GM19240 (cell line): ENCODE data around the gene TMEM200B.
"Not testable (repeated sequence)": the region's sequence is repeated elsewhere in the genome, so short reads cannot be mapped to it uniquely, and the experiment has no call there.

Experiments
- DNase-seq: peaks from one replicate; pipeline ENCODE4 v3.0.0; 2011; ENCODE audit warnings: low spot score; ENCODE audit not compliant: insufficient read length

Gene TMEM200B

DNA sequence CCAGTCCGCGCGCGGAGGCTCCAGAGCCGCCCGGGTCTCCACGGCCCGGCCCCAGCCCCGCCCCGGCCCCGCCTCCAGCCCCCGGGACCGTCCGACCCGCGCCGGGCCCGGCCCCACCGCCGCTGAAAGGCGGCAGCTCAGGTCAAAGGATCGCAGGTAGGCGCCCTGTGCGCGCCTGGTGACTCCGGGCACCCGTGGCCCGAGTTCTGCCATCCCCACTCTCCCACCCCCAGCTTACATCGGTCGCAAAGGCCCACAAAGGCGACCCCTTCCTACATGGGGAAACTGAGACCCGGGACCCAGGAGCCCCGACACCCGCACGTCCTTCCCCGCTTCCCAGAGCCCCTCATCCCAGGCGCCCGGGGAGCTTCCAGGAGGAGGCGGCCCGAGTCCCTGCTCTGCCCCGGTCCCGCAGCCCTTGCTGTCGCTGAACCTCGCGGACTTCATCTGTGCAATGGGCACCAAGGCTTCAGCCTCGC lies at the start of gene TMEM200B:
Gene TMEM200B, minus strand, starts transcription at position 17 of the 479 bp plus-strand sequence. CDS start 2,075 bp downstream, outside the sequence.
- DNase-seq: no peak

DNA sequence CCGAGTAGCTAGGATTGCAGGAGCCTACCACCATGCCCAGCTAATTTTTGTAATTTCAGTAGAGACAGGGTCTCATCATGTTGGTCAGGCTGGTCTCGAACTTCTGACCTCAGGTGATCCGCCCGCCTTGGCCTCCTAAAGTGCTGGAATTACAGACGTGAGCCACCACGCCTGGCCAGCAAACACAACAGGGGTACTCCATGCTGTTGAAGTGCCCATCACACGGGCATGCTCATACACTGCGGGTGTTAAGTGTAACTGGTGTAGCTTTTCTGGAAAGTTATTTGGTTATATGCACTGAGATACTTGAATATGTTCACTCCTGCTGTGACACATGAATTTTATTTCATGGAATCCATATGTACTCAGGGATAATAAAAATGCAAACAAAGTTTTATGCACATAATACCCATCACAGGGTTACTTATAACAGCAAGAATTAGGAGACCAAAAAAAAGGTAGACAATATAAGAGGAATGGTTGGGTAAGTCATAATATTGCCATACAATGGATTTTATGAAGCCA lies 48.8 kb upstream of the TMEM200B start:
- DNase-seq: no peak

DNA sequence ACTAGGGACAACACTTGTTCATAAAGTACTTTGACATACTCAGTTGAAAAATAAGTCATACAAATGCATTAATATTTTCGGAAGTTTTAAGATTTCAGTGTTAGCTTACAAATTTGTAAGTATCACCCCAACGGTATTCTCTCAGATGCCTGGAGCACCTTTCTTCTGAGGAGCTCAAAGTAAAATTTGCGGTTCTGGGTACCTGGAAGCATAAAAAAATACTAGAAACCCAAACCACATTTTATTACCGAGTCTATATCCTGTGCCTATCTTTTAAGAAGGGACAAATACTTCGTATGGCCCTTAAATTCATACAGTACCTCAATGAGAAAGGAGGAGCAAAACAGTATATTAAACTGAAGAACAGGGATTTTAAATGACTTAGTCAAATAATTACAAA lies 47.8 kb upstream of the TMEM200B start:
- DNase-seq: no peak

DNA sequence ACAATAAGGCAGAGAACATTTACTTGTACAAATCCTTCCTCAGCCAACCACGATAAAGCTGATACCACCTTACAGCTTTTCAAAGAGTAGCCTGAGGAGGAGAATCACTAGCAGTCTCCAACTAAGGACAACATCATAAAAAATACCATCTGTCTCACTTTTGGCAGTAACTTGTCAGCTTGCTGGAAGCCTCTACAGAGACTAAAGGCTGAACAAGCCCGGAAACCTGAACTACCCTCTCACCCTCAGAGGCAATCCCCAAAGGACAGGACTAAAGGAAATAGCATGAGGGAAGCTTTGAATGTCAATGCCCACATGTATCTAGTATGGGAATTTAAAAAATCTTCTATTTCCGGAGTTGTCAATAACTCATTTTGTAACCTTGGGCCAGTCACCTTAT lies 47.4 kb upstream of the TMEM200B start:
- no peak for DNase-seq

DNA sequence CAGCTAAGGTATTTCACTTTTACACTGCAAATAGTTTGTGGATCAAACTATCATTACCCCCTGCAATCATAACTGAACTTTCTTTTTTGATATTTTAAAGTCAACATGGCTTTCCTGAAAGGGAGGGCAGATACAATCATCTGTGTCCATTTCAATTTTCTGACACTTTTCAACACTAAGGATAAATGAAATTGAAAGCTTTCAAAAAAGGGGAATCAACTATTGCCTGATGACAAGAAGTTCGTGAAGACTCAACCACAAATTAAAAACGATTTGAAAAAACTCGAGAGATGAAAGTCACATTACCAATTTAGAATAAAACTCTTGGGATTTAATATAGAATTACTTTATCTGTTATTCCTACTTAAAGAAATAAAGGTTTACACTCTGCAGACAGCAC lies 46.3 kb upstream of the TMEM200B start:
- no peak for DNase-seq

DNA sequence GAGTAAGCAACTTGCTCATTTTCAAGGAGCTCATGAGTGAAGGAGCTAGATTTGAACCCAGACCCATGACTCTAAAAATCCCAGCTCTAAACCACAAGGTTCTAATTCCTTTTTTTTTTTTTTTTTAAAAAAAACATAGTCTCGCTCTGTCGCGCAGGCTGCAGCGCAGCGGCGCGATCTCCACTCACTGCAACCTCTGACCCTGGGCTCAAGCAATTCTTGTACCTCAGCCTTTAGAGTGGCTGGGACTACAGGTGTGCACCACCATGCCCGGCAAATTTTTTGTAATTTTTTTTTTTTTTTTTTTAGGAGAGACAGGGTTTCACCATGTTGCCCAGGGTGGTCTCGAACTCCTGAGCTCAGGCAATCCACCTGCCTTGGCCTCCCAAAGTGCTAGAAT lies 44.2 kb upstream of the TMEM200B start:
- no peak for DNase-seq

DNA sequence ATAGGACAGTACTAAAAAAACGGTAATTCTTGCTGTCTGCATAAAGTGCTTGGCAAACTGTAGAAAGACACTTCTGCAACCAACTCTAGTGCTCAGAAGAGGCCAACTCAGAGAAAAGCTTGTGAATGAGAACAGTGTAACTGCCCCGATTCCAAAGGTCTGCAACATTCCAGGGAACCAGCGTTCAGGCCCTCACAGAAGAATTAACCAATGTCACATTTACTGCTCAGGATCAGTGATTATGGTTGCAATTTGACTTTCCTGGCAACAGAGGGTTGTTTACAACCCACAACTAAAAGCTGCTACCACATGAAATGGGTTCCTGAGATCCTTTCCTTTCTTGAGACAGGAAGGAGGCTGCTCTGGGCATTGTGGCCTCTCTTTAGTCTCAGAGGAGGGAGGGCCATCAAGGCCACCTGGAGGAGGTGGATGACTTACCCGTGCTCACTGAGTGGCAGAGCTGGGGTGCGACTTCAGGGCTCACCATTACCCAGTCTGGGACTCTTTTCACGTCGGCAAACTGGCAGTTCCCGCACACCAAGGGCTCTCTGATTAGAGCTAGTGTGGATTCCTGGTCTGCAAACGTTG lies 42.7 kb upstream of the TMEM200B start:
- DNase-seq: no peak

DNA sequence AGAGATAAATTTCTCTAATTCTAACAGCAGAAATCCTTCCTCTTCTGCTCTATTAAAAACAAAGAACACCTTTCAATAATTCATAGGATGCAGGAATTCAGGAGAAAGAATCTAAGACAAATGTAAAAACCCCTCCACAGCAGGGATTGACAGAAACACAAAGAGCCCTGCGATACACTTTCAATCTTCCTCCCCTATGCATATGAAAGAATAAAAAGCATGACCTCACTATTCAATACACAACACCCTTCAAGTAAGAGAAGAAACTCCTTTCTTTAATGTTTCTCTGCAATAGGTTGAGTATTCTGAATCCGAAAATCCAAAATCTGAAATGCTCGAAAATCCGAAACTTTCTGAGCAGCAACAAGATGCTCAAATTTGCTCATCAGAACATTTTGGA lies 40.9 kb upstream of the TMEM200B start:
- DNase-seq: no peak

DNA sequence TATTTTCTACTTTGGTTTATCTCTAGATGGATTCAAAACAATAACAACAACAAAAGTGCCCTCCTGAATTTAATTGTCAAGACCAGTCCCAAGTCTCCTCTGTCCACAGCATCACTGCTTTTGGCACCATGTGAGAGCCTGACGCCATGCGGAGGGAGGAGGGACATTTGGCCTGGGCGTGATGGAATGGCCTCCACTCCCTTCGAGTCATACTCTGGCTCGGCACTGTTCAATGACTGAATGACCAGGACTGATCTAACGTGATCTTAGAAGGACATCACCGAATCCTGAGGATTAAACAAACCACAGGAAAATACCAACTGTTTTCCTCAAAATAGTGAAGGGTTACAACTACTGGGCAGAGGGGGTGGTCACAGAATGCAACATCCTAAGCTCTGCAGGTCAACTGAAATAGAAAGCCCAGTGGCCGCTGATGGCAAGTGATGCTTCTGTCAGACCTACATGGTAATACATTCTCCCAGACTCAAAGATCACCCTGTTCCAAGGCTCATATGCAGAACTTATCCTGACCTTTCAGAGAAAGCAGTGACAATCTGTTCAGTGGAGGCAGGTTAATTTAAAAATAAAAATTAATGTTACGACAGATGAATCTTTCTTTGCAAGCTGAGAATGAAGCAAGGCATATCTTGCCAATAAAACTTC lies 38.9 kb upstream of the TMEM200B start:
- DNase-seq: no peak

DNA sequence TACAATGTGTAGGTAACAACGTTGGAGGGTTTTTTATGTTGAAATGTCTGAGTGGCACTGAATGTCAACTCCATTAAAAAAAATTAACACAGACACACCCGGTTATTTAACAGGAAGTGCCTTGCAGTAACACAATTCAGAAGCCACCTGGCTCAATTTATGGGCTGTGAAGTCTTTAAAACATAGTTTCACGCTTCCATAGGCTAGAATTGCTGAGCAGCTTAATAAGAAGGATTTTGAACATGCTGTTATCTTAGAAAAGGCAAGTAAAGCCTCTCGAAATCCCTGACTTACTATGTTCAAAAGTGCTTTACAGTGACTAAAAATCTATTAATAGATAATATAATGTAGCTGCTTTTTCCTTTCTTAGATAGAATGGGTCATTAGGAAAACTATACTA lies 38.3 kb upstream of the TMEM200B start:
- no peak for DNase-seq

DNA sequence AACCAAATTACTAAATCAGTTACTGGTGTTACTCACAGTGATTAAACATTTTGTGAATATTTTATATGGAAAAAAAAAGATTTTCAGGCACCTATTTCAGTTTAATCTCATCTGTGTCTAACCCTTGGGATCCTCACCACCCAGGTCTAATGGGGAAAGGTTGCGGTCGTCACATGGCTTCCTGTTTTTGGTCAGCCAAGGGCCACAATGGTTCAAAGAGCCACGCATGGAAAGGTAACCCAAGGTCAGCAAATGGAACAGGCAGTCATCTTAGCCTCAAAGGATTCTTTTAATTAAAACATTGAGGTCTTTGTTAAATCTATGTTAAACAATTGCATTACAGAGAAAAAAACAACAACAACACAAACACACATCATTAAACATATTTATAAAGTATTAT lies 36.1 kb upstream of the TMEM200B start:
- DNase-seq: no peak

DNA sequence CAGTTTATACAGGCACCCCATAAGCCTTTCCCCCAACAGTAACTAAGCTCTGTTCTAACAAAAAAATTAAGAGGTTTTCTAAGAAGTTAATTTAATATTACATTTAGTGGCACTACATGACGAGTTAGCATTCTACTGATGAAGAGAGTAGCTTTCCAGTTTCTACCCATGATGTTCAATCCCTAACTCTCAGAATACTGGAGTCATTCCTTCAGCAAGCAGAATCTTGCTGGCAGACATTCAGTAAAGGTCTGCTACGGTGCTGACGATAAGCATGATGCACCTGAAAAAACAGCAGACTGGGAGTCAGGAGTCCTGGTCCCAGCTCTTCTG lies 33.5 kb upstream of the TMEM200B start:
- no peak for DNase-seq

DNA sequence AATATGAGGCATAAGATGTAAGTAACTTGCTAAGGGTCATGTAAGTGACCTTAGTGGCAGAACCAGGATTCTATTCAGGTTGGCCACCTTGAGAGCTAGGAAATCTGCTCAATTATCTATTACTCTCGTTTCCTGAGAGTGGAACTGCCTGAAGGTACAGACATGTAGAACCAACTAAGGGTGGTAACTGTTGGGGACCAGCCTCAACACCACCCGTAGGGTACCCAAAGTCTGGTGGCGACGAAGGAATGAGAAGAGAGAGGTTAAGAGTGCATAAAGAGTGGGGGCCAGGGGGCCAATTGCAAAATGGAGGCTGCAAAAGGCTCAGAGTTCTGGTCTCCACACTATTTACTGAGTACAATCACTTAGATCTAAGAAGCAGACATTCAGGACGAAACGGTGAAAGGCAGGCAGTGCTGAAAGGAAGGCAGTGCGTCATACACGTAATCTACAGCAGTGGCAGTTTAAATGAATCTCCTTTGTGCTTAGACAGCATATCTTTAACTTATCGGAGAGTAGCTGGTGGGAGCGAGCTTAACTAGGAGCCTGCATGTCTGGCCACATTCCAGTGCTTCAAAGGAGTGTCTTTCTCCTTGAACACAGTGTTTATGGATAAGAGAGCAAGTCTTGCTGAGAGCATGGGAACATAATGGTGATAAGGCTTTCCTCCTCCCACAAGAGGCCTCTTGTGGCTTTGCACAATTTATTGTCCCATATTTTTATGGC lies 33.0 kb upstream of the TMEM200B start:
- no peak for DNase-seq

DNA sequence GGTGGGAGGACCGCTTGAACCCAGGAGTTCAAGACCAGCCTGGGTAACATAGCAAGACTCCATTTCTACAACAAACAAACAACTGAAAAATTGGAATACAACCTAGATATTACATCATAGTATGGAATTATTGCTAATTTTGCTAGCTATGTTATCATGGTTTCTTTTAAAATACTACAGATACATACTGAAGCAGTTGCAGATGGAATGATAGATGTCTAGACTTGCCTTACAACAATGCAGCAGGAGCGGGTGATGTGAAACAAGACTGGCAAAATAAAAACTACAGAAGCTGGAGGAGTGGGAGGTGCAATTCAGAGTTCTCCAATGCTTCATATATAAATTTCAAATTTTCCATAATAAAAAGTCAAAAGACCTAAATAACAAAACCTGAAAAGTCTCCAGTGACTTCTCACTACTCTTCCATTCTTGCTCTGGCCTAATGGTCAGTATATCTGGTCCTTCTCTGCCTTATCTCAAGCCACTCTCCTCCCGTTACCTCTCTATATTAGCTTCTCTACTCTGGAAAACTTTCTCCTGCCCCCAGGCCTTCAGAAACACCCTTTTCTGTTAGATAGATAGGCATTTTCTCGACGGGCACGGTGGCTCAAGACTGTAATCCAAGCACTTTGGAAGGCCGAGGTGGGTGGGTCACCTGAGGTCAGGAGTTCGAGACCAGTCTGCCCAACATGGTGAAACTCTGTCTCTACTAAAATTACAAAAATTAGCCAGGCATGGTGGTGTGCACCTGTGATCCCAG lies 28.5 kb upstream of the TMEM200B start:
- no peak for DNase-seq

DNA sequence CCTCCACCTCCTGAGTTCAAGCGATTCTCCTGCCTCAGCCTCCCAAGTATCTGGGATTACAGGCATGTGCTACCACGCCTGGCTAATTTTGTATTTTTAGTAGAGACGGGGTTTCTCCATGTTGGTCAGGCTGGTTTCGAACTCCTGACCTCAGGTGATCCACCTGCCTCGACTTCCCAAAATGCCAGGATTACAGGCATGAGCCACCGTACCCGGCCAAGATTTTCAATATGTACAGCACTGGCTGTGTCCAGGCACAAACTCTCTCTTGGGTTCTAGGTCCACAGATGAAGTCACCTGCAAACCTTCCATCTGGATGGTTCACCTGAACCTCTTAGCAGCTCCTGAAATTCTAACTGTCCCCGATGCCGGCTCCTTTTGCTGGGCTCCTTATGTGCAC lies 26.6 kb upstream of the TMEM200B start:
- DNase-seq: not testable (repeated sequence)

DNA sequence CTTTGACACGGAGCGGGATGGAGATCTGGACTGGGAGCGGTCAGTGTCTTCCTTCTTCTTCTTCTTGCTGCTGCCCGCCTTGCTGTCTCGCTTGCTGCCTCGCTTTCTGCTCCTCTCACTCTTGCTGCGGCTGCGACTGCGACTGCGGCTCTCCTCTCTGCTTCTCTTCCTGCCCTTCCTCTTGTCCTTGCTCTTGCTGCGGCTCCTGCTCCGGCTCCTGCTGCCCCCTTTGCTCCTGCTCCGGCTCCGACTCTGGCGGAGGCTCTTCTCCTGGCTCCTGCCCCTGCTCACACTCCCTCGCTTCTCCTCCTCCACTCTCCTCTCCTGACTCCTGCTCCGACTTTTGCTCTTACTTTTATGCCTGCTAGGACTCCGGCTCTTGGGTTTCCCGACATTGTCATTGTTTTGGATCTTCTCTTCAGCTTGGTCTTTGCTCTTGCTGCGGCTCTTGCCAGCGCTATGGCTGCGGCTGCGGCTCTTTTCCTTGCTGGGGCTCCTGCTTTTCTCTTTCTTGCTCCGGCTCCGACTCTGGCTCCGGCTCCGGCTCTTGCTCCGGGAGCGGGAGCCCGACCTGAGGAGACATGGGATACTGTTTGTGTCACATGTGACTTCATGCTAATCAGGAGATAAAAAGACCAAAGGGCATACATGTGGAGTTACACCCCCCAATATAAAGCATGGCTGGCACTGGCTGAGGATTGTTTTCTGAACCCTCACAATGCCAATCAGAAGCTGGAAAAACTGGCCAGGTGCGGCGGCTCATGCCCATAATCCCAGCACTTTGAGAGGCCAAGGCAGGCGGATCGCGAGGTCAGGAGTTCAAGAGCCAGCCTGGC lies 25.2 kb upstream of the TMEM200B start:
- DNase-seq: no peak

DNA sequence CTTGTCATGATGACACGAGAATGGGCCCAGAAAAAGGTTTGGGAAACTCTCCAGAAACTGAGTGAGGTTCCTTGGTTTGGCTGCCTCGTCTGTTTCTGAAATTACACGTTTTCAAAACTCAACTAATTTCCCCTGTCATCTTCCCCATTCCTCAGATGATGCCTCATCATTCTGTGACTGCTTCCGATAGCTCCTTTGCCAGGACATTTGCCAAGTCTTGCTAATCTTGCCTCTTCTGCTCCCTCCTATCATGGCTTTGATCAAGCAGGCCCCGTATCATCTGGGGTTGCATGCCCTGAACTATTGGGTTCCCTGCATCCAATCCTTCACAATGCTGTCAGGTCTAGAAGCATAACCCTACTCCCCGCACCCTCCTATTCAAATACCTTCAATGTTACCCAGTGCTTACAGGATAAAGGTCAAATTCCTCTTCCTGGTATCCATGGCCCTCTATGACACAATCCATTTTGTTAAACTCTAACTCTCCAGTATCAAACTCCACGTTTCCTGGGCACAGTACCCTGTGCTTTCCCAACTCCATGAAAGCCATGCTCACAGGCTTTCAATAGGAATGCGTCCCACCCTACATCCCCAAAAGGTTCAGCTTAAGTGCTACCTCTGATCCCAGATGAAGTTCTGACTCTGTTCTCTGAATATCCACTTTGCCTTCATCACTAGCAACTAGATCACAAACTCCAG lies 22.2 kb upstream of the TMEM200B start:
- no peak for DNase-seq

DNA sequence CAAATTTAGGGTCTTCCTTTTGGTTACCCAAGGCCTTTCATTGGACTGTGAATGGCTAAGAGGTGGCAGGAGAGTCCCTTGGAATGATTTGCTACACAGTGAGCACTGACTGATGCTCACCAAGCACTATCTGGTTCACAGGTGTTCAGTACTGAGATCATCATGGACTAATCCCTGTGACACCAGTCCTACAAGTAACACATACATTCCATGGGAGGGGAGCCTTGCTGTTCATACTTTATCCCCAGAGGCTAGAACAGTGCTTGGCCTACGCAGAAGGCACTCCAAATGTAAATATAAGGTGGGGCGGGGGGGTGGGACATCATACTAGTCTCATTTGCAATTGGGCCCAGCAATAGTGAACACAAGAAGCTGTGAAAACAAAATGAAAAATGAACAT lies 20.5 kb upstream of the TMEM200B start:
- no peak for DNase-seq

DNA sequence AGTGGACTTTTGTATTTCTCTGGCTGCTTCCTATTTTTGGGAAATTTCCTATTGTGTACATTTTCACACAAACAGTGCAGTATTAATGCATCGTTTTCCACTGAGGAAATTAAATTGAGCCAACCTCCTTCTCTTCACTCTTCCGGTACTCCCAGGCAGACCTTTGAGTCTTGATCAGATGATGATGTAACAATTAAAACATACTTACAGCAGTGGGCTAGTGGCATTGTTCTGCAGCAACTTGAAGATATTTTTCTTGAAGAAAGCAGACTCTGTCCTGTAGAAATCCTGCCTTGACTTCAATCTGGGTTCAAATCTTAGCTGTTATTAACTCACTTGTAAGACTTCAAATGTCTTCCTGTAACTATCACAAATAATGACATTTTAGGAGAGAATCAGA lies 19.0 kb upstream of the TMEM200B start:
- DNase-seq: no peak

DNA sequence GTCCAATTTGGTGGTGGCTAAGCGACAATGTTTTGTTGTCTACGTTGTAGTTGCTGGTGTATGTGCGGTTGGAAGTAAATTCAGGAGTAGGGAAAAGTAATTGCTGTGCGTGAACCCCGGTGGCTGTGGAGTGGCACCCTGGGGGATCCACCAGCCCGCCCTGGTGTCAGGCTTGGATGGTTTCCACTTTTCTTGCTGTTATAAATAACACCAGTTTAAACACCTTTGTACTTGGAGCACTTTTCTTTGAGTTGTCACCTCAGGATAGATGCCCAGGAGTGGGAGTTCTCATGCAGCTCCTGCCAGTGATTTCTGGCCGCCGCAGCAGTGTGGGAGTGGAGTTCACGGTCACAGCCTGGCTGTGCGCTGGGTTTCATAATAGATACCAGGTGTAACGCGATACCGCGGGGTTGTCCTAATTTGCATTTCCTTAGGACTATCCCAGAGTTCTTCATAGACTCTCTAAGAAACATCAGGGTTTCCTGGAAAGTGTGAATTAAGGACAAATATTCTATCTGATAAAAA lies 12.8 kb upstream of the TMEM200B start:
- DNase-seq: no peak
